ENCODE measurements around the gene SAMD3.

Gene SAMD3

DNA sequence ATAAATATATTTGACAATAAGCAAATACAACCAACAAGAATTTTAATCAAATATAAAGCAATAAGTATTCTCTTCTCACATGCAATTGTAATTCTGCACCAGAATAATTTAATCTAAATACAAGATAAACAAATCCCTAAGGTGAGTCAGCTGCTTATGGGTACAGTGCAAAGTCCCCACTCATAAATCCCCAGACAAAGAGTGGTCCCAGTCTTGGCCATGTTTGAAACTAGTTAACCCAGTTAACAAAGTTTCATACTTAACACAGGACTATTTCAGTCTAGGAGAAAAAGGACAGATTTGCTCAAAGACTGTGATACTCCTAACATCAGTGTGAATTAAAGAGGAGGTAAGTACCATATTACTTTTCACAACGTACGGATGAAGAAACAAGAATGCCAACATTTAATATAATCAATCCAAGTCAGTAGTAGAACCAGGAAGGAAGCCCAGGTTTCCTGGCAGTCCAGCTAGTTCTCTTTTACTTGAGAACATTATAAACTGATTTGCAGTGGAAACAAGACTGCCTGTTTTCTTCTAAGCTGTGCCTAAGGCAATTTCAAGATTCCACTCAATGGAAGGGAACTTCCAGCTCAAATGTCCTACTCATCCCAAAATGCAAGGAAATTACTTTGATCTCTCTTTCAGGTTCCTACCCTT is 10.4 kb downstream of the SAMD3 start:
- TF ChIP-seq, protein P1, sequence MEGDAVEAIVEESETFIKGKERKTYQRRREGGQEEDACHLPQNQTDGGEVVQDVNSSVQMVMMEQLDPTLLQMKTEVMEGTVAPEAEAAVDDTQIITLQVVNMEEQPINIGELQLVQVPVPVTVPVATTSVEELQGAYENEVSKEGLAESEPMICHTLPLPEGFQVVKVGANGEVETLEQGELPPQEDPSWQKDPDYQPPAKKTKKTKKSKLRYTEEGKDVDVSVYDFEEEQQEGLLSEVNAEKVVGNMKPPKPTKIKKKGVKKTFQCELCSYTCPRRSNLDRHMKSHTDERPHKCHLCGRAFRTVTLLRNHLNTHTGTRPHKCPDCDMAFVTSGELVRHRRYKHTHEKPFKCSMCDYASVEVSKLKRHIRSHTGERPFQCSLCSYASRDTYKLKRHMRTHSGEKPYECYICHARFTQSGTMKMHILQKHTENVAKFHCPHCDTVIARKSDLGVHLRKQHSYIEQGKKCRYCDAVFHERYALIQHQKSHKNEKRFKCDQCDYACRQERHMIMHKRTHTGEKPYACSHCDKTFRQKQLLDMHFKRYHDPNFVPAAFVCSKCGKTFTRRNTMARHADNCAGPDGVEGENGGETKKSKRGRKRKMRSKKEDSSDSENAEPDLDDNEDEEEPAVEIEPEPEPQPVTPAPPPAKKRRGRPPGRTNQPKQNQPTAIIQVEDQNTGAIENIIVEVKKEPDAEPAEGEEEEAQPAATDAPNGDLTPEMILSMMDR (IDR thresholded peaks at IDR 0.05; ENCODE audit: control extremely low read depth, extremely low read depth, low read depth, missing control alignments): no peak
- POLR2A ChIA-PET: no interaction called here
- CTCF ChIA-PET: interaction anchor here (1.0 to 1.9 kb wide), 2 partner anchors 11 kb away, joined by 4 read pairs; partner anchors contain the start of gene SAMD3
- no peak for DNase-seq (ENCODE audit: extremely low spot score)

DNA sequence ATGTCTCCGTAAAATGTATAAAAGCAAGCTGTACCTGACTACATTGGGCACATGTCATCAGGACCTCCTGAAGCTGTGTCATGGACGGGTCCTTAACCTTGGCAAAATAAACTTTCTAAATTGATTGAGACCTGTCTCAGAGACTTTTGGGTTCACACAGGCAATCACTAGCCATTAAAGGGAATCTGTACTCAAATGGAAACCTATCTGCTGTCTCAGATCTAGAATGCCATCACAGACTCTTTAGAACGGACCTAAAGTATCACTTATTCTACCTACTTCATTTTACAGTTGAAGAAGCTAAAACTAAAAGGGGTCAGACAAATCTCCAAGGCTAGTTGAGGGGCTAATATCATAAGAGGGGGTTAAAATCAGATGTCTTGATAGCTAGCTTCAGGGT is 11.1 kb downstream of the SAMD3 start:
- POLR2A ChIA-PET: no interaction called here
- TF ChIP-seq, protein P1 (IDR thresholded peaks at IDR 0.05; ENCODE audit: control extremely low read depth, extremely low read depth, low read depth, missing control alignments): no peak
- CTCF ChIA-PET: interaction anchor here (1.0 kb wide), 1 partner anchor 11 kb away, joined by 4 read pairs; the partner anchor contains the start of gene SAMD3
- no peak for DNase-seq (ENCODE audit: extremely low spot score)

DNA sequence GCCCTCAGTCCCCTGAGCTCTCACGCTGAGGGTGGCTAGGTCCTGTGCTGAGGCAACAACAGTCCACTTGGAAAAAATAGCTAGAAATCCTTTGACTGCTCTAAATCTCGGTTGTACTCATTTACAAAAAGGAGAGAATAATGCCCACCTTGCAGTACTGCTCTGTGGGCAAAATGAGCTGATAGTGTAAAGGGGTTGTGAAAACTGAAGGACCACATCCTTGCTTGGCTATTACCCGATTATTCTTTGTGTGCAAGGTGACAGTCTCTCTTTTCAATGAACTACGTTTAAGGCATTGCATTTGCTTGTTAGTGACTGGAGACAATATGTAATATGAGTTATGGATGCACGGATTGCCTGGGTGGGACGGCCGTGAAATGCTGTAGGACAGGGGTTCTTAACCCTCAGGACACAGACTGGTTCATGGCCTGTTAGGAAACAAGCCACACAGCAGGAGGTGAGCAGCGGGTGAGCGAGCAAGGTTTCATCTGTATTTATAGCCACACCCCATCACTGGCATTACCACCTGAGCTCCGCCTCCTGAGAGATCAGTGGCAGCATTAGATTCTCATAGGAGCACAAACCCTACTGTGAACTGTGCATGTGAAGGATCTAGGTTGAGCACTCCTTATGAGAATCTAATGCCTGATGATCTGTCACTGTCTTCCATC is 14.6 kb downstream of the SAMD3 start:
- CTCF ChIA-PET: interaction anchor here (1.1 to 1.6 kb wide), 3 partner anchors 9 to 132 kb away, joined by 3 to 4 read pairs (median 4); no protein-coding TSS in a partner anchor
- POLR2A ChIA-PET: no interaction called here
- TF ChIP-seq, protein P1 (IDR thresholded peaks at IDR 0.05; ENCODE audit: control extremely low read depth, extremely low read depth, low read depth, missing control alignments): no peak
- no peak for DNase-seq (ENCODE audit: extremely low spot score)

DNA sequence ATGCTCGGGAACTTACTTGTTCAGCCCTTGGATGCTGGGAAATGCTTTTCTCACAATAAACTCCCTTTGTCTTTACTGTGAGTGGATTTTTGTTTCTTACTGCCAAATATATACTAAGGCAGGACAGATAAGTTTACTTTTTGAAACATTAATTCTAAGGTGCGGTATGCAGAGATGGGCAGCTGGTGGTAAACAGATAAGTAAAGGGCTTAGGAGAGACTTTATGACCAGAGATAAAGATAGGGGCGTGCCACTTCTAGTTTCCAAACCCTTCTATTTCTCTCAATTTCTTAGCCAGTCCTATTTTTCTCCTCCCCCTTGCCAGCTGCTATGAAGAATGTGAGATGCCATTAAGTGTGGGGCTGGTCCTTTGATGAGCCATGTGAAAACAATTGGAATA is 16.3 kb downstream of the SAMD3 start:
- TF ChIP-seq, protein P1 (IDR thresholded peaks at IDR 0.05; ENCODE audit: control extremely low read depth, extremely low read depth, low read depth, missing control alignments): no peak
- ChIA-PET POLR2A (no interaction called here), CTCF (interaction anchor here (1.0 to 1.5 kb wide), 2 partner anchors 19 to 131 kb away, joined by 3 read pairs; no protein-coding TSS in a partner anchor)
- no peak for DNase-seq (ENCODE audit: extremely low spot score)

DNA sequence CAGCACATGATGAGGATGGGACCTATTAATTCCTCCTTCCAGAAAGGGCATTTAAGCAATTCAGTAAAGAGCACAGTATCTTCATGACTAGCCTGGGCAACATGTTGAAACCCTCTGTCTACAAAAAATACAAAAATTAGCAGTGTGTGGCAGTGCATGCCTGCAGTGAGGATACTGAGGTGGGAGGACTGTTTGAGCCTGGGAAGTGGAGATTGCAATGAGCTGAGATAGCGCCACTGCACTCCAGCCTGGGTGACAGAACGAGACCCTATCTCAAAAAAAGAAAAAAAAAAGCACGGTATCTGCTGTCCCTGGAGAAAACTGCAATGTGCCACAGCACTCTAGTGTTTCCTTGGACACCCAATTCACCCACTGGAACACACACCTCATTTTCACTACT is 18.4 kb downstream of the SAMD3 start:
- DNase-seq (ENCODE audit: extremely low spot score): no peak
- TF ChIP-seq, protein P1 (IDR thresholded peaks at IDR 0.05; ENCODE audit: control extremely low read depth, extremely low read depth, low read depth, missing control alignments): no peak
- ChIA-PET POLR2A (no interaction called here), CTCF (interaction anchor here (1.4 to 1.7 kb wide), 2 partner anchors 20 to 32 kb away, joined by 3 to 4 read pairs; no protein-coding TSS in a partner anchor)

DNA sequence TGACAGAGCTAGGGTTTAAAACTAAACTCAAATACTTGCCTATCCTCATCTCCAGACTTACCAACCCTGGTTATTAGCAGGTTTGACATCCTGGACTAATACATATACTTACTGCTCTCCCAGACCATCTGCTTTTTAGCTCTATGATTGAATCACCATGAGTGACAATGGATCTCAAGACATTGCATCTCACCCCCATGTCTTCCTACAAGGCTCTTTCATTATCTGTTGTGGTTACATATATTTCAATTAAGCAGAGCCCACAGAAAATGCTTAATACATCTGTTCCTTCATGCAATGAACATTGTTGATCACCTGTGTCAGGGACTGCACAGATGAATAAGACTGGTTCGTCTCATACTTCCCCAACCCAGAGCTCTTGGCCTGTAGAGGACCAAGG is 19.4 kb downstream of the SAMD3 start:
- TF ChIP-seq, protein P1 (IDR thresholded peaks at IDR 0.05; ENCODE audit: control extremely low read depth, extremely low read depth, low read depth, missing control alignments): no peak
- ChIA-PET POLR2A (no interaction called here), CTCF (interaction anchor here (1.1 to 1.7 kb wide), 3 partner anchors 10 to 31 kb away, joined by 3 to 4 read pairs (median 4); no protein-coding TSS in a partner anchor)
- DNase-seq (ENCODE audit: extremely low spot score): no peak
